ENCODE data around the gene LRRC3C.

Gene LRRC3C

GRCh38 chr17:39898088-39898487, 29.4 kb upstream of the LRRC3C start:
- TF ChIP-seq TAF1 (IDR thresholded peaks at IDR 0.05; ENCODE audit: borderline replicate concordance, insufficient read depth, low read length): no peak
- no peak for TF ChIP-seq POLR2AphosphoS5 (IDR thresholded peaks at IDR 0.05; ENCODE audit: low read depth, low read length)
- TF ChIP-seq REST (IDR thresholded peaks at IDR 0.05; ENCODE audit: insufficient read depth in 1 of 2, low read depth in 2 of 2, low read length in 2 of 2): no peak
- TF ChIP-seq SIN3A (IDR thresholded peaks at IDR 0.05; ENCODE audit: borderline replicate concordance, insufficient read depth, low read length): no peak
- no peak for TF ChIP-seq FOXP2 (optimal IDR thresholded peaks at IDR 0.05; ENCODE audit: borderline replicate concordance, extremely low read depth, extremely low read length, insufficient read depth)

- TF ChIP-seq TAF1 (IDR thresholded peaks at IDR 0.05; ENCODE audit: borderline replicate concordance, insufficient read depth, low read length): no peak
These were observed 28.3 kb upstream of the LRRC3C start for GRCh38 chr17:39899215-39899614.

GRCh38 chr17:39903158-39903884, 24.2 kb upstream of the LRRC3C start:
- no peak for TF ChIP-seq POLR2AphosphoS5 (IDR thresholded peaks at IDR 0.05; ENCODE audit: low read depth, low read length)
- TF ChIP-seq FOXP2 (optimal IDR thresholded peaks at IDR 0.05; ENCODE audit: borderline replicate concordance, extremely low read depth, extremely low read length, insufficient read depth): no peak
- TF ChIP-seq SIN3A (IDR thresholded peaks at IDR 0.05; ENCODE audit: borderline replicate concordance, insufficient read depth, low read length): no peak
- TF ChIP-seq REST (IDR thresholded peaks at IDR 0.05; ENCODE audit: insufficient read depth in 1 of 2, low read depth in 2 of 2, low read length in 2 of 2): no peak
- no peak for TF ChIP-seq TAF1 (IDR thresholded peaks at IDR 0.05; ENCODE audit: borderline replicate concordance, insufficient read depth, low read length)

- TF ChIP-seq TAF1 (IDR thresholded peaks at IDR 0.05; ENCODE audit: borderline replicate concordance, insufficient read depth, low read length) (no peak), FOXP2 (optimal IDR thresholded peaks at IDR 0.05; ENCODE audit: borderline replicate concordance, extremely low read depth, extremely low read length, insufficient read depth) (no peak), POLR2AphosphoS5 (IDR thresholded peaks at IDR 0.05; ENCODE audit: low read depth, low read length) (no peak), SIN3A (IDR thresholded peaks at IDR 0.05; ENCODE audit: borderline replicate concordance, insufficient read depth, low read length) (no peak), REST (IDR thresholded peaks at IDR 0.05; ENCODE audit: insufficient read depth in 1 of 2, low read depth in 2 of 2, low read length in 2 of 2) (no peak)
These were observed 22.6 kb upstream of the LRRC3C start for GRCh38 chr17:39904990-39905288.

- TF ChIP-seq POLR2AphosphoS5 (IDR thresholded peaks at IDR 0.05; ENCODE audit: low read depth, low read length) (no peak), FOXP2 (optimal IDR thresholded peaks at IDR 0.05; ENCODE audit: borderline replicate concordance, extremely low read depth, extremely low read length, insufficient read depth) (no peak), REST (IDR thresholded peaks at IDR 0.05; ENCODE audit: insufficient read depth in 1 of 2, low read depth in 2 of 2, low read length in 2 of 2) (no peak), TAF1 (IDR thresholded peaks at IDR 0.05; ENCODE audit: borderline replicate concordance, insufficient read depth, low read length) (no peak), SIN3A (IDR thresholded peaks at IDR 0.05; ENCODE audit: borderline replicate concordance, insufficient read depth, low read length) (no peak)
These were observed 18.7 kb upstream of the LRRC3C start for GRCh38 chr17:39908789-39909352.

All from PFSK-1 (cell line).